Heart right ventricle (tissue), 16 donors: Measurements from ENCODE around the gene CPNE2. TPM values are rescaled to one million over a fixed set of nuclear protein-coding genes. Genes with fewer than 3 reads are reported as not detected.

ENCODE experiments used
- ATAC-seq, 8 donors: fragments of 200-7000 bp; cut with Tn5 transposase; one replicate each; pipeline ENCODE4 v1.9.1; 2020; ENCODE audit warnings: mild to moderate bottlenecking in 8 of 8, moderate library complexity in 8 of 8, moderate number of reproducible peaks in 1 of 8
- DNase-seq, 2 donors: peaks; one replicate each; pipeline ENCODE4 v3.0.0-alpha.2; 2020
- H3K27ac ChIP-seq, 10 donors: fragments of 200-600 bp; sonication (generic) in 2 of 10; one replicate each; pipeline versions ENCODE4 v1.5.0 to v1.8.0; 2020 to 2022; ENCODE audit warnings: mild to moderate bottlenecking in 3 of 10
- H3K27me3 ChIP-seq, 7 donors: fragments of 200-600 bp; one replicate each; pipeline ENCODE4 v1.8.0; 2021 to 2022; ENCODE audit warnings: mild to moderate bottlenecking in 2 of 7
- H3K36me3 ChIP-seq, 9 donors: fragments of 200-600 bp; sonication (generic) in 1 of 9; one replicate each; pipeline versions ENCODE4 v1.5.0 to v1.8.0; 2020 to 2022; ENCODE audit warnings: mild to moderate bottlenecking in 2 of 9
- H3K4me1 ChIP-seq, 9 donors: fragments of 200-600 bp; sonication (generic) in 1 of 9; one replicate each; pipeline versions ENCODE4 v1.5.0 to v1.8.0; 2020 to 2022; ENCODE audit warnings: mild to moderate bottlenecking in 4 of 9
- H3K4me3 ChIP-seq, 10 donors: fragments of 200-600 bp; sonication (generic) in 2 of 10; one replicate each; pipeline versions ENCODE4 v1.5.0 to v1.8.0; 2020 to 2022; ENCODE audit warnings: mild to moderate bottlenecking in 7 of 10, moderate library complexity in 2 of 10
- H3K9me3 ChIP-seq, 11 donors: fragments of 200-600 bp in 10 of 11; sonication (generic) in 2 of 11; one replicate each; pipeline versions ENCODE4 v1.5.0 to v1.8.0; 2013 to 2022; ENCODE audit warnings: mild to moderate bottlenecking in 2 of 11, control low read depth in 1 of 11, moderate library complexity in 1 of 11
- WGBS, 2 donors: extraction: QIAGEN DNeasy Blood & Tissue Kit; methylation state at CpG; one replicate each; pipeline ENCODE4 v1.1.7; 2013; ENCODE audit warnings: inconsistent platforms in 1 of 2; 5-methylcytosine and 5-hydroxymethylcytosine counted together
- intact Hi-C, 10 donors: fragments of 100-400 bp; cut with DNase I; formaldehyde crosslinking; loops; one replicate each; pipeline versions ENCODE4 v1.11.1 to v1.14.2; 2022
- polyA plus RNA-seq, 2 donors: library from polyadenylated mRNA; stranded (reverse); fragments of 200-250 nt; gene quantifications; one replicate each; pipeline ENCODE4 v1.2.3, GENCODE V29; 2013
- total RNA-seq, 10 donors: library from RNA; stranded (reverse); fragmentation: NEBNext Ultra II Directional in 3 of 10; extraction: Animal tissue kit (Norgen Biotek cat#: 25700) in 3 of 10; gene quantifications; one replicate each; pipeline versions ENCODE4 v1.2.1 to v1.2.4, GENCODE V29; 2021 to 2023
- TF ChIP-seq, protein P1 (sequence below), 9 donors: fragments of 200-600 bp; sonication (generic) in 2 of 9; IDR thresholded peaks; one replicate each; pipeline versions ENCODE4 v1.5.0 to v1.8.0; 2021 to 2022; ENCODE audit warnings: antibody characterized with exemption in 9 of 9, mild to moderate bottlenecking in 5 of 9, moderate library complexity in 1 of 9
- donor health status: Arrhythmogenic right ventricular cardiomyopathy.
- donor health status: ischemic (EF 13 %, LVEDD 7.1; RV severe dilation, severe dysfunction).
- donor health status: healthy with polysubstance abuse.
- donor health status: DM: no; HTN: yes; CAD: no.
- donor health status: DM: no; HTN: no; CAD: no.
- donor health status: ischemic (EF 25% LVEDD 6.9; RV normal size, moderate dysfunction).
- donor health status: ischemic (EF 25% LVEDD 5.7; RV mildly dilated, moderate dysfunction).
- donor health status: healthy.
- donor health status: DM: yes; HTN: yes; CAD: no.
- donor health status: Ischemic cardiomyopathy.
- donor health status: ischemic (EF 35%, LVEDD 5.7; RV mildly dilated, moderate dysfunction).
- donor health status: nonischemic (EF 11% LVEDD 7.7; RV severe dilation, severe dysfunction).
- donor health status: DM: yes; HTN: yes; CAD: no.
- donor health status: PGD.
- donor health status: ischemic (EF 29% LVEDD 5.4; RV normal size, mild dysfunction).
- donor health status: nonischemic (EF 23%, LVEDD 6.1; RV moderate dilation, normal function).

CPNE2 gene
- total and polyA plus RNA-seq, 12 donors = 6.5 to 32.1 (median 11.0) TPM

- DNase-seq (no peak), ATAC-seq (peak in 1 of 8 donors; percentile 6)
- intact Hi-C loops = loop anchor here in 9 of 10 donors (1.0 to 10.0 kb wide), 7 partner anchors 83 to 341 kb away; partner anchors contain the start of gene PLLP (in 1 of the 9)
- Histone ChIP-seq H3K4me1 (peaks cover 0 to 14% (median 7%) of the 10 kb centered on the region in 9 donors), H3K9me3 (no peaks in the 10 kb centered on the region), H3K27me3 (no peaks in the 10 kb centered on the region), H3K4me3 (no peak overlapping the region), H3K36me3 (peaks cover 0 to 54% (median 0%) of the 10 kb centered on the region in 9 donors), H3K27ac (no peak overlapping the region)
- WGBS, 2 donors = 78 to 83% methylated on average over 7 of the region's 7 CpGs
- TF ChIP-seq, protein P1, sequence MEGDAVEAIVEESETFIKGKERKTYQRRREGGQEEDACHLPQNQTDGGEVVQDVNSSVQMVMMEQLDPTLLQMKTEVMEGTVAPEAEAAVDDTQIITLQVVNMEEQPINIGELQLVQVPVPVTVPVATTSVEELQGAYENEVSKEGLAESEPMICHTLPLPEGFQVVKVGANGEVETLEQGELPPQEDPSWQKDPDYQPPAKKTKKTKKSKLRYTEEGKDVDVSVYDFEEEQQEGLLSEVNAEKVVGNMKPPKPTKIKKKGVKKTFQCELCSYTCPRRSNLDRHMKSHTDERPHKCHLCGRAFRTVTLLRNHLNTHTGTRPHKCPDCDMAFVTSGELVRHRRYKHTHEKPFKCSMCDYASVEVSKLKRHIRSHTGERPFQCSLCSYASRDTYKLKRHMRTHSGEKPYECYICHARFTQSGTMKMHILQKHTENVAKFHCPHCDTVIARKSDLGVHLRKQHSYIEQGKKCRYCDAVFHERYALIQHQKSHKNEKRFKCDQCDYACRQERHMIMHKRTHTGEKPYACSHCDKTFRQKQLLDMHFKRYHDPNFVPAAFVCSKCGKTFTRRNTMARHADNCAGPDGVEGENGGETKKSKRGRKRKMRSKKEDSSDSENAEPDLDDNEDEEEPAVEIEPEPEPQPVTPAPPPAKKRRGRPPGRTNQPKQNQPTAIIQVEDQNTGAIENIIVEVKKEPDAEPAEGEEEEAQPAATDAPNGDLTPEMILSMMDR (IDR thresholded peaks at IDR 0.05) = no peak
Measured at GRCh38 chr16:57083485-57084126, 8.8 kb upstream of the CPNE2 start.

DNA sequence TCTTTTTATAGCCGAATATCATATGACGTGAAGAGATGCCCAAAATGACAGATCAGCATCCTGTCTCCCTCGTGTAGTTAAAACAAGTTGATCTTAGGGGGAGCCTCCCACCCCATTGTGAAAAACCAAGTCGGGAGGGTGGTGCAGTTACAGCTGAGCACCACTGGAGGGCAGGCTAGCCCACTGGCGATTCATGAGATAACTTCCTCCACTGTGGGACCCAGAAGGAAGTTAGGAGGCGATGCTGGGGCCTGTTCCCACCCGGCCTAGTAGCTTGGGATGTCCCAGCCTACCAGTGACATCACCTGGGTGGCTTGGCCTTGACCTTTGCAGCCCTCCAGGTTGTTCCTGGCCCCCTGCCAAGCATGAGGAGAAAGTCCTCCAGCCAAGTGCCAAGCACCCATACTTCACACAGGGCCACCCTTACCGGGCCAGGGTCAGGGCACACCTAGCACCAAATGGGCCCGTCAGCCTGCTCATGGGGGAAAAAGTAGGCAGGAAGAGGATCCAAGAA is 8.1 kb upstream of the CPNE2 start:
- DNase-seq (peak; percentile 62 to 74), ATAC-seq (peak; percentile 78 to 89 (median 82))
- H3K4me3 ChIP-seq = no peak overlapping the region
- H3K27ac ChIP-seq = peak overlapping the region in 5 of 10 donors; percentile 9 to 59 (median 27)
- peaks cover 0 to 47% (median 0%) of the 10 kb centered on the region in 9 donors for H3K36me3 ChIP-seq
- intact Hi-C loops = loop anchor here in 9 of 10 donors (1.0 to 10.0 kb wide), 7 partner anchors 82 to 340 kb away; partner anchors contain the start of gene PLLP (in 1 of the 9)
- H3K4me1 ChIP-seq = peaks cover 0 to 14% (median 7%) of the 10 kb centered on the region in 9 donors
- H3K27me3 ChIP-seq = no peaks in the 10 kb centered on the region
- TF ChIP-seq, protein P1 (IDR thresholded peaks at IDR 0.05) = peak; percentile 97 to 99 (median 98)
- H3K9me3 ChIP-seq = no peaks in the 10 kb centered on the region
- 16 to 18% methylated on average over 9 of the region's 9 CpGs for WGBS, 2 donors

GRCh38 chr16:57084996-57085395 is 7.4 kb upstream of the CPNE2 start:
- ATAC-seq = no peak
- peaks cover 0 to 14% (median 7%) of the 10 kb centered on the region in 9 donors for H3K4me1 ChIP-seq
- WGBS, 2 donors = 81 to 85% methylated on average over 7 of the region's 7 CpGs
- no peak overlapping the region for H3K4me3 ChIP-seq
- H3K36me3 ChIP-seq = peaks cover 0 to 40% (median 0%) of the 10 kb centered on the region in 9 donors
- intact Hi-C loops = loop anchor here (1.0 to 10.0 kb wide), 7 partner anchors 82 to 340 kb away; partner anchors contain the start of gene PLLP (in 1 of the 10)
- no peaks in the 10 kb centered on the region for H3K9me3 ChIP-seq
- H3K27me3 ChIP-seq = no peaks in the 10 kb centered on the region
- peak overlapping the region in 2 of 10 donors; percentile 44 to 59 for H3K27ac ChIP-seq
- TF ChIP-seq, protein P1 (IDR thresholded peaks at IDR 0.05) = no peak
- DNase-seq = no peak

DNA sequence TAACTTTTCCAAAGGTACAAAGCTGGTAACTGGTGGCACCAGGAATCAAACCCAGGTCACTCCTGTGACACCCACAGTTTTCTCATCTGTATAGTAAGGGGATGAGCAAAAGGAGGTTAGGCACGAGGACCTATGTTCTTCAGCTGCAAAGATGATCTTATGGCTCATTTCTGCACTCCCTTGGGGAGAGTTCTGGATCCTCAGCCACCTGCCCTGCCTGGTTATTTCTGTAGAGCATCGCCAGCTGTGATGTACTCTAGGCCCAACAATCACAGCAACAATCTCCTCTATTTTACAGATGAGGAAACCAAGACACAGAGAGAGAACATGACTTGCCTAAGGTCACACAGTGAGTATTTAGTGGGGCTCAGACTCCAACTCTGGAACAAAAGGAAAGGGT is 5.4 kb upstream of the CPNE2 start:
- intact Hi-C loops = loop anchor here in 5 of 10 donors (5.0 to 10.0 kb wide), 4 partner anchors 80 to 338 kb away; partner anchors contain the start of gene PLLP (in 1 of the 5)
- TF ChIP-seq, protein P1 (IDR thresholded peaks at IDR 0.05) = no peak
- Histone ChIP-seq H3K27me3 (no peaks in the 10 kb centered on the region), H3K27ac (no peak overlapping the region), H3K9me3 (no peaks in the 10 kb centered on the region), H3K36me3 (peaks cover 0 to 20% (median 0%) of the 10 kb centered on the region in 9 donors), H3K4me1 (peaks cover 0 to 29% (median 12%) of the 10 kb centered on the region in 9 donors), H3K4me3 (no peak overlapping the region)
- ATAC-seq (no peak), DNase-seq (no peak)
- WGBS, 2 donors = 79 to 83% methylated on average over 2 of the region's 2 CpGs
